HS-27A (cell line): ENCODE data around the gene ADCYAP1R1.
"Not testable (repeated sequence)": the region's sequence is repeated elsewhere in the genome, so short reads cannot be mapped to it uniquely, and the experiment has no call there.

Experiments used
- DNase-seq: peaks from one replicate; pipeline ENCODE4 v3.0.0-alpha.2; 2012; ENCODE audit warnings: low read depth, missing footprints

Gene ADCYAP1R1

DNA sequence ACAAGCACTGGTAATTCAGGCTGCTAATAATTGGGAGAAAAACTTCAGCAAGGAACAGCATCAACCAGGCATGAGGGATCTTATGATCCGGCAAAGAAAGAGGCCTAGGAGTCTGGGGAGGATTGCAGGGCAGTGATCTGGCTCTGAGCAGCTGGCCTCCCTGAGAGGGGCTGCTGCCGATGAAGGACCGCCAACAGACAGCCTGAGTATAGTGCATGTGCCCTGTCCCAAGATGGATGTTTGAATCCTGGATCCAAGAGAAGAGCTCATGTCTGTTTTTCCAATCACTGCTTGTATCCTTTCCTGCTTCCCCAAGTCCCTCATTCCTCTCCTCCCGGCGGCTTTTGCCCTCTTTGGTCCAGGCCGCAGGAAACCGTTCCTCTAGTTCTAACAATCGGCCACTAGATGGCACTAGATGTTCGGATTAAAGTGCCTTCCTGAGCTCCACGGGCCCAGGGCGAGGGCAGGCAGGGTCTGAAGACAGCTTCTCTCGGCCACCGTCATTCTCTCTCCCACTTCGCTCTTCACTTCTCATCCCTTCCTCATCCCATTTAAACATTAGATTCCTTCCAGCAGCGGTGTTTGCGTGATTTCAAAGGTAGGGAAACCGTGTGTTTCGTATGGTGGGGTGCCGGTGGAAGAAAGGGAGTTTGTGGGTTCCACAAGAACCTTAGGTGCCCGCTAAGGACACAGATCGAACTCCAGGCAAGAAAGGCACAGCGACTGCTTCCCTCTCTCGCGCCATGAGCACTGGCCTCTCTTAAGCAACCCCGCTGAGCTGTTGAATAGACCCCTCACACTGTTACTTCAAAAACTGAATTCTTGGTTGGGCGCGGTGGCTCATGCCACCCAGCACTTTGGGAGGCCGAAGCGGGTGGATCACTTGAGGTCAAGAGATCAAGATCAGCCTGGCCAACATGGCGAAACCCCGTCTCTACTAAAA is 82.4 kb downstream of the ADCYAP1R1 start:
- peak; percentile 14 for DNase-seq

- DNase-seq = no peak
These were observed 85.1 kb downstream of the ADCYAP1R1 start for GRCh38 chr7:31137234-31137633.

DNA sequence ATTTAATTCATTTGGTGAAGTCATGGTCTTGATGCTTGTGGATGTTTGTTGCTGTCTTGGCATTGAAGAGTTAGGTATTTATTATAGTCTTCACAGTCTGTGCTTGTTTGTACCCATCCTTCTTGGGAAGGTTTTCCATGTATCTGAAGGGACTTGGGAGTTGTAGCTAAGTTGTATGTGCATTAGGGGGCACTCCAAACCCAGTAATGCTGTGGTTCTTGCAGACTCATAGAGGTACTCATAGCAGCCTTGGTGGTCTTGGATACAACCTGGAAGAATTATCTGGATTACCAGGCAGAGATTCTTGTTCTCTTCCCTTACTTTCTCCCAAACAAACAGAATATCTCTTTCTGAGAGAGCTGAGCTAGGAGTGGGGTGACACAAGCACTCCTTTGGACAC is 93.2 kb downstream of the ADCYAP1R1 start:
- no peak for DNase-seq

- no peak for DNase-seq
These were observed 93.9 kb downstream of the ADCYAP1R1 start for GRCh38 chr7:31146030-31146429.

DNA sequence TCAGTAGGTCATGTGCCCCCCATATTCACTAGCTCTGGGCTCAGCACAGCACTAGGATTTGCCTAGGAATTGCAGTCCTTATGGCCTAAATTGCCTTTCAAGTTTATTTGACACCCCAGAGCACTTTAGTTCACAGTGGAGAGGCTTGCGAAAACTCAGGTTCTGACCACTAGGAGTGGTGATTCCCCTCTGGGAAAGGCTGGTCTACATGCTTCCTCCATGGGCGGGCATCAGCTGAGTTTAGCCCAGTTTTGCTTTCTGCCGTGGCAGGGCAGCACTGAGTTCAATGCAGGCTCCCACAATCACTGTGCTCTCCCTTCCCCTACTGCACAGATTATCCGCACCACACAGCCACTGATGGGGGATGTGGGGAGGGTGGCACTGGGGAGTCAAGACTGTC is 94.4 kb downstream of the ADCYAP1R1 start:
- DNase-seq = no peak

DNA sequence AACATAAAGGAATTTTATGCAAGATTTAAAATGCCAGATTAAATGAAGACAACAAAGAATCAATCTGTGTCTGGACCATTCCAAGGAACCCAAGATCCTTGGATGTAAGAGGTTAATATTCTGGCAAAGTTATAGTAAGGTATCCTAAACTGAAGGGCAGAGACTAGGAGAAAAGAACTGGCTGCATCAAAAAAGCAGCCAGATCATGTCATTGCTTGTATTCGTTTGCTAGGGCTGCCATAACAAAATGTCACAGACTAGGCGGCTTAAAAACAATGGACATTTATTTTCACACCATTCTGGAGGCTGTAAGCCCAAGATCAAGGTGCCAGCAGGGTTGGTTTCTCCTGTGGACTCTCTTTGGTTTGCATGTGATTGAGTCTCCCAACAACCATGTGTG is 99.7 kb downstream of the ADCYAP1R1 start:
- no peak for DNase-seq

DNA sequence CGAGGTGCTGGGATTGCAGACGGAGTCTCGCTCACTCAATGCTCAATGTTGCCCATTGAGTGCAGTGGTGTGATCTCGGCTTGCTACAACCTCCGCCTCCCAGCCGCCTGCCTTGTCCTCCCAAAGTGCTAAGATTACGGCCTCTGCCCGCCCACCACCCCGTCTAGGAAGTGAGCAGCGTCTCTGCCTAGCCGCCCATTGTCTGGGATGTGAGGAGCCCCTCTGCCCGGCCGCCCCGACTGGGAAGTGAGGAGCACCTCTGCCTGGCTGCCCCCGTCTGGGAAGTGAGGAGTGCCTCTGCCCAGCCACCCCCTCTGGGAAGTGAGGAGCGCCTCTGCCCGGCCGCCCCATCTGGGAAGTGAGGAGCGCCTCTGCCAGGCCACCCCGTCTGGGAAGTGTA is 101.2 kb downstream of the ADCYAP1R1 start:
- not testable (repeated sequence) for DNase-seq

- DNase-seq = no peak
These were observed 108.8 kb downstream of the ADCYAP1R1 start for GRCh38 chr7:31160941-31161340.
